ENCODE measurements around the gene DPPA3.

GRCh38 chr12:7751394-7751793 lies 40.2 kb downstream of the DPPA3 start:
- TF ChIP-seq CTCF (IDR thresholded peaks at IDR 0.05; ENCODE audit: low read length) (no peak), EZH2 (IDR thresholded peaks at IDR 0.05; ENCODE audit: borderline replicate concordance, low read length) (no peak)

Data from OCI-LY1 (cell line).